Gastroesophageal sphincter (tissue), 4 donors: ENCODE measurements around the gene NFAT5. TPM values are rescaled to one million over a fixed set of nuclear protein-coding genes. Genes with fewer than 3 reads are reported as not detected.

ENCODE experiments used
- ATAC-seq: fragments of 150-250 bp; one replicate; pipeline ENCODE4 v1.9.1; 2016; ENCODE audit warnings: mild to moderate bottlenecking, moderate library complexity
- H3K27ac ChIP-seq, 4 donors: fragments of 200-600 bp; sonication (generic) in 3 of 4; 1 replicate in 3 of 4; 2 replicates in 1 of 4; pipeline ENCODE4 v1.5.1; 2016 to 2019
- H3K27me3 ChIP-seq: fragments of 200-600 bp; sonication (generic); one replicate; pipeline ENCODE4 v1.5.1; 2019
- H3K36me3 ChIP-seq, 2 donors: fragments of 200-600 bp; sonication (generic); one replicate each; pipeline ENCODE4 v1.5.1; 2019; ENCODE audit warnings: control low read depth in 1 of 2
- H3K4me1 ChIP-seq, 3 donors: fragments of 200-600 bp; sonication (generic); 1 replicate in 2 of 3; 2 replicates in 1 of 3; pipeline ENCODE4 v1.5.1; 2016 to 2019; ENCODE audit warnings: control low read depth in 2 of 3
- H3K4me3 ChIP-seq, 2 donors: fragments of 200-600 bp; sonication (generic); one replicate each; pipeline ENCODE4 v1.5.1; 2019; ENCODE audit warnings: mild to moderate bottlenecking in 1 of 2, moderate library complexity in 1 of 2
- H3K9me3 ChIP-seq, 3 donors: fragments of 200-600 bp; sonication (generic); one replicate each; pipeline ENCODE4 v1.5.1; 2017 to 2019; ENCODE audit warnings: control low read depth in 2 of 3
- CTCF ChIP-seq, 4 experiments: fragments of 200-600 bp in 2 of 4; fragments of 450-650 bp in 2 of 4; sonication (generic) in 1 of 4; IDR thresholded peaks; one replicate each; pipeline ENCODE4 v1.5.1; 2017 to 2019; ENCODE audit warnings: antibody characterized with exemption in 4 of 4, mild to moderate bottlenecking in 2 of 4, moderate library complexity in 2 of 4
- EP300 ChIP-seq: sonication (generic); formaldehyde crosslinking; IDR thresholded peaks from one replicate; pipeline ENCODE4 v1.6.1; 2017; ENCODE audit warnings: antibody characterized with exemption, mild to moderate bottlenecking
- POLR2A ChIP-seq, 2 donors: fragments of 450-650 bp; IDR thresholded peaks; one replicate each; pipeline ENCODE4 v1.6.1; 2017; ENCODE audit warnings: antibody characterized with exemption in 2 of 2, mild to moderate bottlenecking in 2 of 2, moderate library complexity in 1 of 2
- POLR2AphosphoS5 ChIP-seq: sonication (generic); formaldehyde crosslinking; IDR thresholded peaks from one replicate; pipeline ENCODE4 v1.6.1; 2017; ENCODE audit warnings: antibody characterized with exemption
- whole genome bisulfite sequencing, 2 donors: methylation state at CpG; one replicate each; pipeline ENCODE4 v1.1.5; 2018; ENCODE audit warnings: low coverage in 1 of 2; 5-methylcytosine and 5-hydroxymethylcytosine counted together
- total RNA-seq, 4 donors: library from RNA; depleted of rRNA; stranded (reverse); fragments of >200 nt; gene quantifications; one replicate each; pipeline ENCODE4 v1.1.0, GENCODE V29; 2016

Gene NFAT5
- total RNA-seq, 4 donors from 2014 or later: 43.8 to 79.1 (median 59.5) TPM

GRCh38 chr16:69607674-69608073 is 41.9 kb downstream of the NFAT5 start:
- H3K4me3 ChIP-seq: no peak overlapping the region
- peaks cover 0 to 3% of the 10 kb centered on the region in 2 donors for H3K36me3 ChIP-seq
- TF ChIP-seq POLR2AphosphoS5 (no peak), POLR2A (IDR thresholded peaks at IDR 0.05) (no peak), EP300 (no peak), CTCF (IDR thresholded peaks at IDR 0.05) (no peak)
- no peaks in the 10 kb centered on the region for H3K9me3 ChIP-seq
- no peak for ATAC-seq
- no peaks in the 10 kb centered on the region for H3K27me3 ChIP-seq
- peaks cover 4 to 52% (median 8%) of the 10 kb centered on the region in 3 donors for H3K4me1 ChIP-seq
- no peak overlapping the region for H3K27ac ChIP-seq

- WGBS, 2 donors: 10 to 22% methylated on average over 1 of the region's 1 CpG
- peak overlapping the region in 3 of 4 donors; percentile 20 to 52 (median 40) for H3K27ac ChIP-seq
- no peaks in the 10 kb centered on the region for H3K27me3 ChIP-seq
- TF ChIP-seq POLR2AphosphoS5: no peak
- no peak for TF ChIP-seq CTCF (IDR thresholded peaks at IDR 0.05)
- no peak for TF ChIP-seq EP300
- TF ChIP-seq POLR2A (IDR thresholded peaks at IDR 0.05): no peak
- H3K36me3 ChIP-seq: peaks cover 0 to 3% of the 10 kb centered on the region in 2 donors
- H3K9me3 ChIP-seq: no peaks in the 10 kb centered on the region
- H3K4me3 ChIP-seq: no peak overlapping the region
- no peak for ATAC-seq
- peaks cover 12 to 78% (median 18%) of the 10 kb centered on the region in 3 donors for H3K4me1 ChIP-seq
These were observed 44.6 kb downstream of the NFAT5 start for GRCh38 chr16:69610356-69610755.

GRCh38 chr16:69611103-69611640 is 45.4 kb downstream of the NFAT5 start:
- H3K9me3 ChIP-seq: no peaks in the 10 kb centered on the region
- H3K36me3 ChIP-seq: peaks cover 0 to 3% of the 10 kb centered on the region in 2 donors
- no peaks in the 10 kb centered on the region for H3K27me3 ChIP-seq
- ATAC-seq: no peak
- no peak overlapping the region for H3K4me3 ChIP-seq
- H3K27ac ChIP-seq: peak overlapping the region in 2 of 4 donors; percentile 25 to 52
- TF ChIP-seq POLR2AphosphoS5: no peak
- TF ChIP-seq EP300: no peak
- no peak for TF ChIP-seq POLR2A (IDR thresholded peaks at IDR 0.05)
- H3K4me1 ChIP-seq: peaks cover 16 to 87% (median 18%) of the 10 kb centered on the region in 3 donors

- WGBS, 2 donors: 50 to 53% methylated on average over 1 of the region's 1 CpG
- H3K27ac ChIP-seq: peak overlapping the region; percentile 26 to 67 (median 64)
- H3K36me3 ChIP-seq: no peaks in the 10 kb centered on the region
- no peak overlapping the region for H3K4me3 ChIP-seq
- TF ChIP-seq POLR2AphosphoS5 (no peak), CTCF (IDR thresholded peaks at IDR 0.05) (no peak), POLR2A (IDR thresholded peaks at IDR 0.05) (no peak), EP300 (no peak)
- ATAC-seq: no peak
- peaks cover 18 to 95% (median 19%) of the 10 kb centered on the region in 3 donors for H3K4me1 ChIP-seq
- H3K9me3 ChIP-seq: no peaks in the 10 kb centered on the region
- H3K27me3 ChIP-seq: no peaks in the 10 kb centered on the region
These were observed 47.8 kb downstream of the NFAT5 start for GRCh38 chr16:69613378-69614154.

GRCh38 chr16:69615528-69615927 is 49.8 kb downstream of the NFAT5 start:
- peak overlapping the region in 2 of 4 donors; percentile 35 to 70 for H3K27ac ChIP-seq
- H3K4me1 ChIP-seq: peaks cover 27 to 95% (median 32%) of the 10 kb centered on the region in 3 donors
- H3K36me3 ChIP-seq: no peaks in the 10 kb centered on the region
- no peak overlapping the region for H3K4me3 ChIP-seq
- H3K27me3 ChIP-seq: no peaks in the 10 kb centered on the region
- no peak for TF ChIP-seq CTCF (IDR thresholded peaks at IDR 0.05)
- TF ChIP-seq POLR2AphosphoS5: no peak
- TF ChIP-seq POLR2A (IDR thresholded peaks at IDR 0.05): no peak
- no peak for TF ChIP-seq EP300
- H3K9me3 ChIP-seq: no peaks in the 10 kb centered on the region
- no peak for ATAC-seq
- WGBS, 2 donors: 100% methylated on average over 2 of the region's 2 CpGs
